NCI-H128 (cell line): ENCODE data around the gene LRFN2.

Source experiments
- DNase-seq: peaks from one replicate; lab custom pipeline; 2025; ENCODE audit not compliant: unreplicated experiment; lab: John Stamatoyannopoulos, UW

LRFN2 gene

DNA sequence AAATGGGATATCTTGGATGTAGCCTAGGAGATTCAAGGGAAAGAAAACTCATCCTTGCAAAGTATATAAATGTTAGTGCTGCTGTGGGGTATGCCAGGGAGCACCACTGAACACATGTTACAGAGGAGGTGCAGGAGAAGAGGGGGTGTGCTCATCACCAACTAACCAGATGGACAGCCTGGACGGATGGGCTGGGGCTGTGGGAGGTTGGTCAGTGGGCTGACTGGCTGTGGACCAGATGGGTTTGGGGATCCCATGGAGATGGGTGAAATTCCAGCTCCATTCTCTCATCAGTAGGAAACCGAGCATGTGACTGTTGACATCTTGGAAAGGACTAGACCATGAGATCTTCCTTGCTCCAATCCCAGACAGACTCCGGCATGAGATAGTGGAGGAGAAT lies 201.0 kb downstream of the LRFN2 start:
- DNase-seq: no peak

DNA sequence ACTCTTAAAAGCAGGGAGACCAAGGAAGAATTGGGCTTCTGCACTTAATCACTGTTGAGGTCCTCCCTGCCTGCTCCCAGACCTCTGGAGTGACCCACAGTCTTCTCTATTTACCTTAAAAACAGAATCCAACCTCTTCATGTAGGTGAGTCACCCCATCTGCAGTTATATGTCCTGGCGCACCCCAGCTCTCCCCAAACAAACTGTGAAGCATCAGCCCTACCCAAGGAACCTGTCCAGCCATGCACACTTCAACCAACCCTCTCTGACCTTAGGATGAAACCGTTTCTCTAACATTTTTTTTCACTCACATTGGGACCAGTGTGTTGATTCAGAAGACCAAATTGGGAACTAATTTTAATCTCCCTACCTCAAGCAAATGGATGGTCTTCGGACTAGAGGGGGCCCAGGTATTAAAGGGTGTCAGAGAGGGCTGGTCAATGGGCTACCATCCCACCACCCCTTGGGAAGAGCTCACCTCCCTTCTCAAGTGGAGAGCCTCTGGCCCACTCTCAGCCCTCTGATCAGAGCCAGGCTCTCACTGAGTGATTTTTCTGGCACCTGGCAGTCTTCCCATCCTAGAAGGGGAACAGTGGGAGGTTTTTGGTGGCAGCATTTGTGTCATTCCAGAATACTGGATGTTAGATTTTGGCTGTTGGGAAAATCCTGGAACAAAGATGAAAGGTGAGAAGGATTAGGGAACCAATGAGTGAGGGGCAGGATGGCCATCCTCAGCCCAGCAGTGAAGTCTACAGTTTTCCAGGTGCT lies 203.6 kb downstream of the LRFN2 start:
- no peak for DNase-seq

DNA sequence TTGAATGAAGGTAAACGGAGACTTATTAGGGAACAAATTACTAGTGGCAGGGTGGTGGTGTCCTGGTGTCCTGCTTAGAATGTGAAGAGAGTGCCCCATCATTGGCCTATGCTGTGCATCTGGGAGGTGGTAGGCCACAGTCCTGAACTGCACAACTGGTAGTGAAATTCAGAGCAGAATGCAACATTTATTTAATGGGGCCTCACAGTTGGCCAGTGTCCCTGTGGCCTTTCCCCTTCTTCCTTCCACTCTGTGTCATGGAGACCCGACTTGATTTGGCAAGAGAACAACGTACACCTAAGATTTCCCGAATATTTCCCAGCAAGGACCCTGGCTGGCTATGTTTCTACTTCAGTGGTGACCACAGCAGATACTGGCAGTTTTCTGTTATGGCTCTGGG lies 206.9 kb downstream of the LRFN2 start:
- DNase-seq: no peak

- no peak for DNase-seq
Observed at GRCh38 chr6:40379811-40380210, 207.4 kb downstream of the LRFN2 start.

- no peak for DNase-seq
Observed at GRCh38 chr6:40378725-40379074, 208.5 kb downstream of the LRFN2 start.

GRCh38 chr6:40378071-40378724 lies 209.0 kb downstream of the LRFN2 start:
- no peak for DNase-seq

DNA sequence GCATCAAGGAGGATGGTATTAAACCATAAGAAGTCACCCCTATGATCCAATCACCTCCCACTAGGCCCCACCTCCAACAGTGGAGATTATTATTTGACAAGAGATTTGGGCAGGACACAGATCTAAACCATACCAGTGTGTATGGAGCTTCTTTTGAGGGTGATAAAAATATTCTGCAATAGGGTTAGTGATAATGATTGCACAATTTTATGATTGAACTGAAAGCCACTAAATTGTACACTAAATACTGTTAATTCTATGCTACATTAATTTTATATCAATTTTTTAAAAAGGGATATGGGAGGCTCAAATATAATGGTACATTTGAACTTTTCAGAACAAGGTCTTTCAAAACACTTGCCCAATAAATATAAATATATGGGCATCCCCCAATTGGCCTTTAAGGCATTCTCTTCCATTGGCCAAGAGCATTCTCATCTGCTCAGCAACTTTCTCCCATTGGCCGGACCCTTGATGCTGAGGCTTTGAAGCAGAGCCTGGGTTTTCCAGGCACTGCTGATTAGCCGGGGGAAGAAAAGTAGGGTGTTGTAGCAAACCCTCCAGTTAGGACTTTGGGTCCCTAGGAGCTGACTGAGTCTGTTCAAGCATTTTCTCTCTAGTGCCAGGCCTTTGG lies 209.9 kb downstream of the LRFN2 start:
- DNase-seq: no peak

GRCh38 chr6:40376113-40376650 lies 211.0 kb downstream of the LRFN2 start:
- no peak for DNase-seq

DNA sequence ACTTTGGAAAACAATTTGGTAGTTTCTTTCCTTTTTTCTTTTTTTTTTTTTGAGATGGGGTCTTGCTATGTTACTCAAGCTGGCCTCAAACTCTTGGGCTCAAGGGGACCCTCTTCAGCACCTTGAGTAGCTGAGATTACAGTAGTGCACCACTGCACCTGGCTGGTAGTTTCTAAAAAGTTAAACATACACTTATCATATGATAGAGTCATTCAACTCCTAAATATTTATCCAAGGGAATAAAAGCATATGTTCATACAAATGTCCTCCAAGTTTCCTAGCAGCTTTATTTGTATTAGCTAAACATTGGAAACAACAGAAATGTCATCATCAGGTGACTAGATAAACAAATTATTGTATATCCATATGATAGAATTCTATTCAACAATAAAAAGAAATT lies 213.9 kb downstream of the LRFN2 start:
- no peak for DNase-seq

GRCh38 chr6:40371621-40372020 lies 215.5 kb downstream of the LRFN2 start:
- no peak for DNase-seq

- DNase-seq: no peak
Observed at GRCh38 chr6:40371095-40371494, 216.1 kb downstream of the LRFN2 start.

DNA sequence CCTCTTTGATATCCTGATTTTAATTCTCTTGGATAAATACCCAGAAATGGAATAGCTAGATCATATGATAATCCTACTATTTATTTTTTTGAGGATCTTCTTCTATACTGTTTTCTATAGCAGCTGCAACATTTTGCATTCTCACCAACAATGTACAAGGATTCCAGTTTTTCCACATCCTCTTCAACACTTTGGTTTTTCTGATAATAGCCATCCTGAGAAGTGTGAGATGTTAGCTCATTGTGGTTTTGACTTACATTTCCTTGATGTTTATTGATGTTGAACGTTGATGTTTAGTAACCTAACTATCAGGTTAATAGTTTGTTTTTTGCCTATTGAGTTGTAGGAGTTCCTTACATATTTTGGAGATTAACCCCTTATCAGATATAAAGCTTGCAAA lies 217.3 kb downstream of the LRFN2 start:
- no peak for DNase-seq

DNA sequence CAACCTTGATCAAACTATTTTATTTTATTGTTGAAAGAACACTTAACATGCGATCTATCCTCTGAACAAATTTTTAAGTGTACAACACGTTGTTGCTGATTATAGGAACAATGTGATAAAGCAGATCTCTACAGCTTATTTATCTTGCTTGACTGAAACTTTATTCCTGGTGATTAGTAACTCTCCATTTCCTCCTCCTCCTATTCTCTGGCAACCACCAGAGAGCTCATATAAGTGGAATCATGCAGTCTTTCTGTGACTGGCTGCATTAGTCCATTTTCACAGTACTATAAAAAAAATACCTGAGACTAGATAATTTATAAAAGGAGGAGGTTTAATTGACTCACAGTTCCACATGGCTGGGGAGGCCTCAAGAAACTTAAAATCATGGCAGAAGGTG lies 218.1 kb downstream of the LRFN2 start:
- DNase-seq: no peak

DNA sequence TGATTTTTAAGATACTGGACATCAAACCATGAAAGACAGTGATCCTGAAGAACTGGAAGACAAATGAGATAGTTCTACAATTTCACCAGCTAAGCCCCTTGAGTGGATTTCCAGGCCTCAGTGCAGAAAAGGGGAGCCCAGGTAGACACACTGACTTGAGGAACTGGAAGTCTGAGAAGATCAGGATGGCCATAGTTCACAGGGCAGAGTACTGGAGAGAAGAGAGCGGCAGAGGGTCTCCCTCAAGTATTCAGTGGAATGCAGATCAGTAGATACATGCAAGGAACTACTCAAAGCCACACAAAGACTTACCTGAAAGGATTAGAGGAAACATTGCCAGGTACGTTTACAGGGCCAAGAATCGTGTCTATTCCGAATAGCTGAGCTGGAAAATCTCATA lies 224.3 kb downstream of the LRFN2 start:
- DNase-seq: no peak

DNA sequence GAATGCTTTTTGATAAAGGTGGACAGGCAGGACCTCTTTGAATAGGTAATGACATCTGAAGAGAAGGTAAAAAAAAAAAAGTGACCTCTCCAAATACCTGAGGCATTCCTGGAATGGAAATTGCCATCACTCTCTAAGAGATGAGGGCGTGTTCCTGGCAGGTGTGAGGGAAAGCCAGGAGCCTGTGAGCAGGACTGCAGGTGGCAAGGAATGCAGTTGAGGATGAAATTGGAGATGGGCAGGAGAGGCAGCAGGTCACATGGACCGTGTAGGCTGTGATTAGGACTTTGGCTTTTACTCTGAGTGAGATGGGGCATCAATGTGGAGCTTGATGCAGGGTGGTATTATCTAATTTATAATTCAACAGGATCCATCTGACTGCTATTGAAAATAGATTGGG lies 227.4 kb downstream of the LRFN2 start:
- no peak for DNase-seq

GRCh38 chr6:40358473-40359460 lies 228.4 kb downstream of the LRFN2 start:
- no peak for DNase-seq

DNA sequence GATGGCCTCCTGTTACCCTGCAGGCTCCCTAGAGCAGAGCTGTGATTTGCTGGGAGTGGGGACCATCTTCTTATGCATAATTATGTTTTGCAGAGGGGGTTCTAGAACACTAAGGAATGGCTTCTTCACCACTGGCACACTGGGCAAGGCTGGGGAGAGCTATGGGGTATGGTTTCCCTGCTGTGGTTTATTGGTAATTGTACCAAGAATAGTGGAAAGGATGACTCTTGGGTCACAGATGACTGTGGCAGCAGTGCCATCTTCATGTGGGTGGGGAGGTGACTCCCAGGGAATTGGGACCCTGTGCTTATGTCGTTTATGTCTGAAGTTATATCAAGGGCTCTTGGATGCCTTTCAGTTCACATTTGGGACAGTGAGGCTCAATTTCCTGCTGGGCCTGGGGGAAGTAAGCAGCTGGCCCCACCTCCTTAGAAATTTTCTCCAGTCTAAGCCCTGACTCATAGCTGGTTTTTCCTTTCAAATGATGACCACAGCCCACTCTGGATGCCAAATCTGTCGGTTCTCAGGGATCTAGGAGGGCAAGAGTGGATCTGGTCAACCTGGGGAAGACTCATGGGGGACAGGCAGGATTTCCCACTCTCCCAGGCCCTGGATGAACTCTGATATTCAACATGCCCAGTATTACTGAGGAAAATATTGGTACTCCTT lies 230.8 kb downstream of the LRFN2 start:
- DNase-seq: no peak

DNA sequence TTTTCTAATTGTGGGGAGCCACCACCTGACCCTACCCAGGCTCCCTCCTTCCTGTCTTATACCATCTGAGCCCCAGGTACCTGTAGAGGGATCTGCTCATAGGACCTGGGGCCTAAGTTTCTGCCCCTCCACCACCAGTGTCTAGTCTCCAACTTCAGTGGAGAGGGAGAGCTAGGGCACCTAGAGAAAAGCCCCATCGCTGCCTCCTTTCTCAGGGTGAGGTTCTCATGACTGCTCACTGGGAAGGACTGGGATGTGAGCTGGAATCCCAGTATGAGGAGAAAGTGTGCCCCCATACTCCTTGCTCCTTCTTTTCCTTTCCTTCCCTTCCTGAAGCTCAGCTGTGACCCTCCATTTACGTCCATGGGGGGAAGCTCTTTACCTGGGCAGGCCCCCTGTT lies 231.6 kb downstream of the LRFN2 start:
- no peak for DNase-seq

GRCh38 chr6:40355066-40355465 lies 232.1 kb downstream of the LRFN2 start:
- DNase-seq: no peak

DNA sequence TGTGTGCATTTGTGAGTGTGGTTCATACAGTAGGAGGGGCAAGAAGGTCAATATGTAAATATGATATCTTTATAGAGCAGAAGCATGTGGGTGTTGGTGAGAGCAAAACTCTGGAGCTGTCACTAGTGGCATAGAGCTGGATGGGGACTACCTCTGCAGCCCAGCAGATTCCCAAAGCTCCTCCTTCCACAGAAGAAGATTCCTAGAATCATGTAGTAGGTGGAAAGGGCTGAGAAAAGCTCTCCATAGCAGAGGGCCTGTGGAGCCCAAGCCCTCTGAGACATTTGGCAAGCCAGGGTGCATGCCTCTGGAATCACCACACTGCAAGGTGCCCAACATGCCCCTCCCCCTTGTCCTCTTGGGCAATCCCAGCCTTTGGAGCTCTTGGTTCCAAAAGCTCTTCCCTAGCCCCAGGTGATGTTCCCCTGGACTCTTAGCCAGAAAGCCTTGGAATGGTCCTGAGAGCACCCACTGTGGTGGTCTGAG lies 233.2 kb downstream of the LRFN2 start:
- DNase-seq: no peak
